LNCaP clone FGC (cell line): ENCODE data around the gene NIPAL1.

Source experiments
- DNase-seq: peaks from one replicate; pipeline ENCODE4 v3.0.0-alpha.2; 2011; ENCODE audit warnings: low read depth
- H3K4me3 ChIP-seq: 2 replicates; pipeline ENCODE4 v1.5.1; 2011; ENCODE audit warnings: mild to moderate bottlenecking, low read depth, low read length, control low read depth
- TF ChIP-seq, protein P1 (sequence below): IDR thresholded peaks from 2 replicates; pipeline ENCODE4 v1.5.1; 2012; ENCODE audit warnings: mild to moderate bottlenecking; ENCODE audit not compliant: control insufficient read depth, insufficient read depth; ENCODE audit errors: extremely low read depth

NIPAL1 gene

DNA sequence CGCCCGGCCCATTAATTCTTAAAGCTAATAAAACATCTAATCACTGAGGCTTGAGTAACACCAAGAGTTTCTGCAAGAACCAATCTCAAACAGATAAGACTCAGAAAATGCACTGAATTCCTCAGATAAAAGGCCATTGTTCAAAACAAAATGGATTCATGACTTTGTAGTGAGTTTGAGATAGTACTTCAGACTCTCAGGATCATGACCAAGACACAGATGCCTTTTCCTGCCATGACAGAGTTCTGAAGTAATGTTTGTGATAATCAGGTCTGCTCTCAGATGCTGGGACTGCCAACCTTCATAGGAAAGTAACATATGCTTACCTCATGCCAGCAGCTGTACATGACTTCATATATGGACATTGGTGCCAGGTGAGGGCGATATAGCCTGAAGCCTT lies 54.6 kb downstream of the NIPAL1 start:
- TF ChIP-seq, protein P1, sequence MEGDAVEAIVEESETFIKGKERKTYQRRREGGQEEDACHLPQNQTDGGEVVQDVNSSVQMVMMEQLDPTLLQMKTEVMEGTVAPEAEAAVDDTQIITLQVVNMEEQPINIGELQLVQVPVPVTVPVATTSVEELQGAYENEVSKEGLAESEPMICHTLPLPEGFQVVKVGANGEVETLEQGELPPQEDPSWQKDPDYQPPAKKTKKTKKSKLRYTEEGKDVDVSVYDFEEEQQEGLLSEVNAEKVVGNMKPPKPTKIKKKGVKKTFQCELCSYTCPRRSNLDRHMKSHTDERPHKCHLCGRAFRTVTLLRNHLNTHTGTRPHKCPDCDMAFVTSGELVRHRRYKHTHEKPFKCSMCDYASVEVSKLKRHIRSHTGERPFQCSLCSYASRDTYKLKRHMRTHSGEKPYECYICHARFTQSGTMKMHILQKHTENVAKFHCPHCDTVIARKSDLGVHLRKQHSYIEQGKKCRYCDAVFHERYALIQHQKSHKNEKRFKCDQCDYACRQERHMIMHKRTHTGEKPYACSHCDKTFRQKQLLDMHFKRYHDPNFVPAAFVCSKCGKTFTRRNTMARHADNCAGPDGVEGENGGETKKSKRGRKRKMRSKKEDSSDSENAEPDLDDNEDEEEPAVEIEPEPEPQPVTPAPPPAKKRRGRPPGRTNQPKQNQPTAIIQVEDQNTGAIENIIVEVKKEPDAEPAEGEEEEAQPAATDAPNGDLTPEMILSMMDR = no peak
- no peak for DNase-seq

DNA sequence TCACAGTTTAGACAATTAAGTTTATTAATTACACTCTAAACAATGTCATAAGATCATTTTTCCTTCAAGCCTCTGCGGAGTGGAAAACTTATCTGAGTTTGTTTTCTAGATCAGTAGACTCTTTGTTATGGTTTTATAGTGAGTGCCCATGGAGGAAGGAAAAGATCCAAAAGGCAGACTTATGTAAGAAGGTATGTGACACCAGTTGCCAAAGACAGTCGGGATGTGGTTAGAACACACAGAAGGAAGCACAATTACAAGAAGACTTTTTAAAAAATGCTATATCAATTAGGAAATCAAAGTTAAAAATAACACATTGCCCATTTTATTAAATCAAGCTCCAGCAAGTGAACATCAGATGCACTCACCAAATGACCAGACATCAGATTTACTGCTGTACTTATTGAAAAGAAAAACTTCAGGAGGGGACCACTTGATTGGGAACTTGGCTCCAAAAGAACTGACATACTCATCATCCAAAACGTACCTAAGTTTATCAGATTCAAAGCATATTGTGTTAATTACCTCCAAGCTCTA lies 57.1 kb downstream of the NIPAL1 start:
- TF ChIP-seq, protein P1 = no peak
- no peak for DNase-seq
- no peak overlapping the region for H3K4me3 ChIP-seq

More for the DNA sequence above, 54.6 kb downstream of the NIPAL1 start:
- no peak overlapping the region for H3K4me3 ChIP-seq

DNA sequence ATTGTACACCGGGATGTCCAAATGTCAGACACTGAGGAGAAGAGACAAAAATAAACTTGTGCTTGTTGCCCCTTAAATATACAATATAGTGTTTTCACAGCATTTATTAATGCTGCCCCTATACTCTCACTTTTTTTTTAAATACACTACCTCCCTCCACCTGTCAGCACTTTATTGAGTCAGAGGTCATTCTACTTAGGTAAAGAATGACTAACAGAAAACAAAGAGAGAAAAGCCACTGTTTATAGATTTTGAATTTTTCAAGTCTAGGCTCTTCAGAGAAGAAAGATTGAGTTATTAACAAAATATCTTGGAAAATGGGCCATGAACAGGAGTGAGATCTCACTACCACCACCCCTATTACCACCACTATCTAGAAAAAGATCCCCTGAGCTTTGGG lies 58.1 kb downstream of the NIPAL1 start:
- DNase-seq = no peak
- no peak overlapping the region for H3K4me3 ChIP-seq
- TF ChIP-seq, protein P1 = no peak

DNA sequence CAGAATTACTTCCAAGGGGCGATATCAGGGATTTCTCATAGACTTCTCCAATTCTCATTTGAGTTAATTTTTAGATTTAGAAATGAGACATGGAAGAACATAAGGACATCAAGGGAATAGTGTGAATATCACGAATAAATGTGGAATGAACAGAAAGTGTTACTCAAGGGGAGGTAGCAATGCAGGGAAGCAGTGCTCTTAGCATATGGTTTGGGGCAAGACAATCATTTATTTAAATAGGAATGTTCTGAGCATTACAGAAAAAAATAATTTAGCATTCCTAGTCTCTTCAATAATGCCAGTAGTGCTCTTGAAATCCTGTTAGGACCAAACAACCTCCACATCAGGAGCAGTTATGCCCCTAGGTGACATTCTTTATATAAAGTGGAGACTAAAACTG lies 61.9 kb downstream of the NIPAL1 start:
- H3K4me3 ChIP-seq = no peak overlapping the region
- TF ChIP-seq, protein P1 = no peak
- no peak for DNase-seq

DNA sequence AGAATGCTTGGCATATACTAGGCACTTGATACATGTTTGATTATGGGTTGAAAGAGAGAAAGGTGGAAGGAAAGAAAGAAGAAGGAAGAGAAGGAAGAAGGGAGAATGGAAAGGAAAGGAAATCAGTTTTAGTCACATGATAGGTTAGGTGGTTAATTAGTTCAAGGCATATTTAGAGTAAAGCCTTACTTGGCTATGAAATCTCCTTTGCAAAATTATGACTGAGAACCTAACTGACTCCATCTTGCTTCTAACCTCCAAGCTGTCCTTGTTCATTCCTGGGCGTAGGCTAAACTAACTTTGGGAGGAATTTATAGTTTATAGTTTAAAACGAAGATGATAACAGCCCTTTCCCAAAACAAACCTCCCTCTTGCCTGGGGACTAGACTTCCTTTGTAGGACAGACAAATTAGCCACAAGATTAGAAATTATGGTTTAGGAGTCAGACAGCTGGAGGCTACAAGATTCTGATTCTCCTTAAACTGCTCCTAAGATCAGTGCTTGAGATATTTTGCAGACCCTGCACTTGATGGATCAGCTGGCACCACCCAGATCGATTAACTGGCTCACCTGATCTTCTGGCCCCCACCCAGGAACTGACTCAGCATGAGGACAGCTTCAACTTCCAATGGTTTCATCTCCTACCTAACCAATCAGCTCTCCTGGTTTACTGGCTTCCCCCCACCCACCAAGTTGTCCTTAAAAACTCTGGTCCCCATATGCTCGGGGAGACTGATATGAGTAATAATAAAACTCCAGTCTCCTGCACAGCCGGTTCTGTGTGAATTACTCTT lies 62.5 kb downstream of the NIPAL1 start:
- TF ChIP-seq, protein P1 = no peak
- no peak overlapping the region for H3K4me3 ChIP-seq
- DNase-seq = no peak

DNA sequence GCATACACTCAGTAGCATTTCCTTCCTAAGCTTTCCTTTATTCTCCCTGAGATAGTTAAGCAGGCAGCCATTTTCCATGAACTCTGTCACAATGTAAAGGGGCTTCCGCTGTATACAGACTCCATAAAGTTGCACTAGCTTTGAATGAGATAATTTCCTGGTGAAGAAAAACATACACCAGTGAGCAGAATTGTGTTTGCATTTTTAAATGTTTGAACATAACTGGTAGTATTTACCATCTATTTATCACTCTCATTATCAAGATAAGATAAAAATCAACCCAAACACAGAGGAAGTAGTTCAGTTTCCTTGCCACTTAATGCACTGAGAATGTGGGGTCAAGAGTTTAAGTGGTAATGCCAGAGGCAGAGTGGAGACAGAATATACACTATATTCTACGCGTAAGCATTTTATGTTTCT lies 63.4 kb downstream of the NIPAL1 start:
- DNase-seq = no peak
- TF ChIP-seq, protein P1 = no peak
- no peak overlapping the region for H3K4me3 ChIP-seq
